ENCODE results near the gene CUTC.
"Not testable (repeated sequence)": the region's sequence is repeated elsewhere in the genome, so short reads cannot be mapped to it uniquely, and the experiment has no call there.

The CUTC gene

GRCh38 chr10:99742701-99743100, 10.7 kb downstream of the CUTC start:
- DNase-seq (ENCODE audit: low spot score): no peak

- DNase-seq (ENCODE audit: low spot score): no peak
Observed at GRCh38 chr10:99743841-99744240, 11.8 kb downstream of the CUTC start.

- DNase-seq (ENCODE audit: low spot score): not testable (repeated sequence)
Observed at GRCh38 chr10:99746166-99746565, 14.1 kb downstream of the CUTC start.

- DNase-seq (ENCODE audit: low spot score): no peak
Observed at GRCh38 chr10:99748823-99749451, 16.9 kb downstream of the CUTC start.

GRCh38 chr10:99750641-99751040, 18.6 kb downstream of the CUTC start:
- DNase-seq (ENCODE audit: low spot score): no peak

GRCh38 chr10:99754670-99755069, 22.6 kb downstream of the CUTC start:
- no peak for DNase-seq (ENCODE audit: low spot score)

GRCh38 chr10:99756159-99756558, 24.1 kb downstream of the CUTC start:
- no peak for DNase-seq (ENCODE audit: low spot score)

GRCh38 chr10:99758211-99758891, 26.3 kb downstream of the CUTC start:
- no peak for DNase-seq (ENCODE audit: low spot score)

GRCh38 chr10:99760321-99760720, 28.3 kb downstream of the CUTC start:
- DNase-seq (ENCODE audit: low spot score): no peak

GRCh38 chr10:99761365-99761764, 29.3 kb downstream of the CUTC start:
- DNase-seq (ENCODE audit: low spot score): no peak

GRCh38 chr10:99765672-99766301, 33.8 kb downstream of the CUTC start:
- DNase-seq (ENCODE audit: low spot score): no peak

GRCh38 chr10:99766302-99766681, 34.3 kb downstream of the CUTC start:
- no peak for DNase-seq (ENCODE audit: low spot score)

- DNase-seq (ENCODE audit: low spot score): no peak
Observed at GRCh38 chr10:99767901-99768300, 35.9 kb downstream of the CUTC start.

GRCh38 chr10:99768556-99768955, 36.5 kb downstream of the CUTC start:
- no peak for DNase-seq (ENCODE audit: low spot score)

- DNase-seq (ENCODE audit: low spot score): no peak
Observed at GRCh38 chr10:99769706-99770105, 37.7 kb downstream of the CUTC start.

GRCh38 chr10:99770408-99771045, 38.5 kb downstream of the CUTC start:
- DNase-seq (ENCODE audit: low spot score): no peak

- no peak for DNase-seq (ENCODE audit: low spot score)
Observed at GRCh38 chr10:99775850-99776249, 43.8 kb downstream of the CUTC start.

- DNase-seq (ENCODE audit: low spot score): no peak
Observed at GRCh38 chr10:99777918-99778714, 46.1 kb downstream of the CUTC start.

- DNase-seq (ENCODE audit: low spot score): no peak
Observed at GRCh38 chr10:99779335-99779734, 47.3 kb downstream of the CUTC start.

GRCh38 chr10:99781734-99782429, 49.8 kb downstream of the CUTC start:
- no peak for DNase-seq (ENCODE audit: low spot score)

GRCh38 chr10:99782447-99783286, 50.6 kb downstream of the CUTC start, which contains the start of gene ABCC2:
TSS of gene ABCC2 (plus strand) at chr10:99782640. CDS start at chr10:99782845, 205 bp downstream.
- no peak for DNase-seq (ENCODE audit: low spot score)
